DMS79 (cell line): ENCODE data around the gene SLC7A14.

ENCODE experiments used
- DNase-seq: peaks from one replicate; lab custom pipeline; 2025; lab: John Stamatoyannopoulos, UW

Gene SLC7A14

GRCh38 chr3:170585937-170586310 is at the start of gene SLC7A14:
Gene SLC7A14, minus strand, starts transcription at chr3:170586075. Its CDS starts 59,139 bp downstream, at chr3:170526936.
- DNase-seq = peak; percentile 25

GRCh38 chr3:170635385-170635735 is 49.5 kb upstream of the SLC7A14 start:
- peak; percentile 15 for DNase-seq

- DNase-seq = peak; percentile 62
Observed at GRCh38 chr3:170634663-170635384, 48.9 kb upstream of the SLC7A14 start.

GRCh38 chr3:170633573-170633972 is 47.7 kb upstream of the SLC7A14 start:
- no peak for DNase-seq

- DNase-seq = peak; percentile 81
Observed at GRCh38 chr3:170632780-170633179, 46.9 kb upstream of the SLC7A14 start.

GRCh38 chr3:170631755-170632488 is 46.0 kb upstream of the SLC7A14 start:
- DNase-seq = no peak

GRCh38 chr3:170623524-170623923 is 37.6 kb upstream of the SLC7A14 start:
- no peak for DNase-seq

GRCh38 chr3:170622369-170623159 is 36.7 kb upstream of the SLC7A14 start:
- no peak for DNase-seq

- no peak for DNase-seq
Observed at GRCh38 chr3:170621256-170621655, 35.4 kb upstream of the SLC7A14 start.

GRCh38 chr3:170614214-170614966 is 28.5 kb upstream of the SLC7A14 start:
- no peak for DNase-seq

- no peak for DNase-seq
Observed at GRCh38 chr3:170611751-170612150, 25.9 kb upstream of the SLC7A14 start.

GRCh38 chr3:170610321-170610884 is 24.5 kb upstream of the SLC7A14 start:
- DNase-seq = no peak

GRCh38 chr3:170608475-170608874 is 22.6 kb upstream of the SLC7A14 start:
- no peak for DNase-seq

GRCh38 chr3:170606675-170607074 is 20.8 kb upstream of the SLC7A14 start:
- no peak for DNase-seq

GRCh38 chr3:170605490-170605889 is 19.6 kb upstream of the SLC7A14 start:
- DNase-seq = no peak

GRCh38 chr3:170603770-170604510 is 18.1 kb upstream of the SLC7A14 start:
- DNase-seq = no peak

- DNase-seq = no peak
Observed at GRCh38 chr3:170602556-170602955, 16.7 kb upstream of the SLC7A14 start.

GRCh38 chr3:170600005-170600624 is 14.2 kb upstream of the SLC7A14 start:
- no peak for DNase-seq

- DNase-seq = no peak
Observed at GRCh38 chr3:170599091-170599490, 13.2 kb upstream of the SLC7A14 start.

GRCh38 chr3:170598091-170598502 is 12.2 kb upstream of the SLC7A14 start:
- no peak for DNase-seq
